Thyroid gland (tissue), 4 donors: ENCODE measurements around the gene ABCC3.

Source experiments
- CTCF ChIP-seq, 6 experiments: fragments of 200-600 bp in 3 of 6; fragments of 450-650 bp in 3 of 6; sonication (generic) in 3 of 6; IDR thresholded peaks; one replicate each; pipeline ENCODE4 v1.5.1; 2016 to 2019; ENCODE audit warnings: antibody characterized with exemption in 6 of 6, mild to moderate bottlenecking in 2 of 6, inconsistent platforms in 1 of 6, moderate library complexity in 1 of 6
- POLR2A ChIP-seq, 2 donors: fragments of 450-650 bp; IDR thresholded peaks; one replicate each; pipeline ENCODE4 v1.6.1; 2017; ENCODE audit warnings: antibody characterized with exemption in 2 of 2, mild to moderate bottlenecking in 2 of 2, moderate library complexity in 1 of 2

GRCh38 chr17:50621574-50622031 is 13.1 kb upstream of the ABCC3 start:
- TF ChIP-seq CTCF (IDR thresholded peaks at IDR 0.05) (no peak), POLR2A (IDR thresholded peaks at IDR 0.05) (no peak)
